Gastroesophageal sphincter (tissue), 3 donors: ENCODE measurements around the gene EHHADH.
A peak's percentile ranks its signal among the peaks of the same experiment; 100 is the strongest.

Source experiments
- CTCF ChIP-seq, 4 experiments: fragments of 200-600 bp in 2 of 4; fragments of 450-650 bp in 2 of 4; sonication (generic) in 1 of 4; IDR thresholded peaks; one replicate each; pipeline ENCODE4 v1.5.1; 2017 to 2019; ENCODE audit warnings: antibody characterized with exemption in 4 of 4, mild to moderate bottlenecking in 2 of 4, moderate library complexity in 2 of 4
- POLR2A ChIP-seq, 2 donors: fragments of 450-650 bp; IDR thresholded peaks; one replicate each; pipeline ENCODE4 v1.6.1; 2017; ENCODE audit warnings: antibody characterized with exemption in 2 of 2, mild to moderate bottlenecking in 2 of 2, moderate library complexity in 1 of 2
- POLR2AphosphoS5 ChIP-seq: sonication (generic); formaldehyde crosslinking; IDR thresholded peaks from one replicate; pipeline ENCODE4 v1.6.1; 2017; ENCODE audit warnings: antibody characterized with exemption

- TF ChIP-seq CTCF (IDR thresholded peaks at IDR 0.05): peak in 2 of 4 experiments; percentile 23 to 30
- peak; percentile 58 for TF ChIP-seq POLR2AphosphoS5
- TF ChIP-seq POLR2A (IDR thresholded peaks at IDR 0.05): peak; percentile 28 to 52
These were observed at the start of gene EHHADH for GRCh38 chr3:185253645-185254410.
